Kidney epithelial cell (primary cell): ENCODE measurements around the gene VWF. TPM values are rescaled to one million over a fixed set of nuclear protein-coding genes. Genes with fewer than 3 reads are reported as not detected.

Experiments used
- DNase-seq: peaks from one replicate; pipeline ENCODE4 v3.0.0-alpha.2; 2010; ENCODE audit warnings: low read depth
- H3K27me3 ChIP-seq: 2 replicates; pipeline ENCODE4 v1.6.0; 2011; ENCODE audit warnings: low read length; ENCODE audit not compliant: control insufficient read depth, insufficient read depth
- H3K36me3 ChIP-seq: 2 replicates; pipeline ENCODE4 v1.5.1; 2011; ENCODE audit warnings: low read length; ENCODE audit not compliant: control insufficient read depth, insufficient read depth
- H3K4me3 ChIP-seq: 2 replicates; pipeline ENCODE4 v1.5.1; 2011; ENCODE audit warnings: low read depth, mild to moderate bottlenecking, control low read depth, low read length
- total RNA-seq: library from RNA; depleted of rRNA; stranded (reverse); fragments of >200 nt; gene quantifications from 2 replicates; pipeline ENCODE4 v1.2.3, GENCODE V29; 2015
- TF ChIP-seq, protein P1 (sequence below): IDR thresholded peaks from 2 replicates; pipeline ENCODE4 v1.5.1; 2011; ENCODE audit warnings: mild to moderate bottlenecking, moderate library complexity, low read length, control low read depth, inconsistent platforms; ENCODE audit not compliant: insufficient read depth, poor library complexity, severe bottlenecking

The VWF gene
- total RNA-seq, 1 donor from 2014 or later = 0.42 TPM

- no peak for DNase-seq
- TF ChIP-seq, protein P1, sequence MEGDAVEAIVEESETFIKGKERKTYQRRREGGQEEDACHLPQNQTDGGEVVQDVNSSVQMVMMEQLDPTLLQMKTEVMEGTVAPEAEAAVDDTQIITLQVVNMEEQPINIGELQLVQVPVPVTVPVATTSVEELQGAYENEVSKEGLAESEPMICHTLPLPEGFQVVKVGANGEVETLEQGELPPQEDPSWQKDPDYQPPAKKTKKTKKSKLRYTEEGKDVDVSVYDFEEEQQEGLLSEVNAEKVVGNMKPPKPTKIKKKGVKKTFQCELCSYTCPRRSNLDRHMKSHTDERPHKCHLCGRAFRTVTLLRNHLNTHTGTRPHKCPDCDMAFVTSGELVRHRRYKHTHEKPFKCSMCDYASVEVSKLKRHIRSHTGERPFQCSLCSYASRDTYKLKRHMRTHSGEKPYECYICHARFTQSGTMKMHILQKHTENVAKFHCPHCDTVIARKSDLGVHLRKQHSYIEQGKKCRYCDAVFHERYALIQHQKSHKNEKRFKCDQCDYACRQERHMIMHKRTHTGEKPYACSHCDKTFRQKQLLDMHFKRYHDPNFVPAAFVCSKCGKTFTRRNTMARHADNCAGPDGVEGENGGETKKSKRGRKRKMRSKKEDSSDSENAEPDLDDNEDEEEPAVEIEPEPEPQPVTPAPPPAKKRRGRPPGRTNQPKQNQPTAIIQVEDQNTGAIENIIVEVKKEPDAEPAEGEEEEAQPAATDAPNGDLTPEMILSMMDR = no peak
- Histone ChIP-seq H3K36me3 (no peaks in the 10 kb centered on the region), H3K27me3 (peaks cover 3% of the 10 kb centered on the region), H3K4me3 (no peak overlapping the region)
Measured at GRCh38 chr12:6052940-6053329, 71.5 kb downstream of the VWF start.

DNA sequence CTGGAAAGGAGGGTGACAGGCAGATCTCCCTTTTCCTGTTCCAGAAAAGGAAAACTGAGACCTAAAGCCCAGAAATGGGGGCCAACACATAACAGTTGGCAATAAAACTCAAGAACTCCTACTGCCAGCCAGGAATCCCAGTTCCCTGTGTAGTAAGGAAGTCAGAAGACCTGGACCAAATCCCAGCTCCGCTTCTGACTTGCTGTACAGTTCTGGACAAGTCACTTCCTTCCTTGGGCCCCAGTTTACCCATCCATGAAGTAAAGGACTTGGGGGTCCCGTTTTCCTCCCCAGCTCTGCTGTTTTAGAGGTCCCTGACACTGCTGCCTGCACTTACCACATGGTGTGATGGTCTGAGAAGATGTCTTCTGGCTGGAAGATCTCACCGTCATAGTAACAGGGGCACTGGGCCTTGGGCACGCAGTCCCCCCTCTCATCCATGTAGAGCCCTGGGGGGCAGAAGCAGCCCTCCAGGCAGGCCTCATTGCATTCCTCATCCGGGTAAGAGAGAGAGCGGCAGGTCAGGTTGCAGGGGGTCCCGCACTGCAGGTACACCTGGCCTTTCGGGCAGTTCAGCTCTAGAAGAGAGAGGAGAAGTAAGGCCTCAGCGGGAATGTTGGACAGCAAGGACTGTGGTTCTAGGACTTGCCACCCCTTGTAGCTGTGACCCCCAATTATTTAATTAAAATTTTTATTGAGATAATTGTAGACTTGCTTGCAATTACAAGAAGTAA is 72.1 kb downstream of the VWF start:
- DNase-seq = no peak
- TF ChIP-seq, protein P1 = no peak
- H3K36me3 ChIP-seq = no peaks in the 10 kb centered on the region
- peaks cover 3% of the 10 kb centered on the region for H3K27me3 ChIP-seq
- no peak overlapping the region for H3K4me3 ChIP-seq

- DNase-seq = no peak
- TF ChIP-seq, protein P1 = no peak
- Histone ChIP-seq H3K36me3 (no peaks in the 10 kb centered on the region), H3K4me3 (no peak overlapping the region), H3K27me3 (no peaks in the 10 kb centered on the region)
Measured at GRCh38 chr12:6049992-6050391, 74.5 kb downstream of the VWF start.

DNA sequence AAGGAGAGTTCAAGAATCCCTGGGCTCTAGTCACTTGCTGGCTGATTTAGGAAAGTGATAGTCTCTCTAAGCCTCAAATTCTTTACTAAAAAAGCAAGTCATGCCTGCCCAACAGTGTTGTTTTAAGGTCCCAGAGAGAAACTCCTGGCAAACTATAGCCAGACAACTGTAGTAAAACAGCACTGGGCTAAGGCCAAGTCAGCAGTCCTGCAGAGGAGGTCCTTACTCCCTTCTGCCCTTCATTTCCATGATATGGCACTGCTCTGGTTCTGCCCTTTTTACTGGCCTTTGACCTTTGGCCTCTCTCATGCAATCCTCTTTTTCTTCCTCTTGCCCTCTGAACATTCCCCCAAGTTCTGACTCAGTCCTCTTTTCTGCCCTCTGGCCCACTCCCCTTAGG is 74.9 kb downstream of the VWF start:
- TF ChIP-seq, protein P1 = no peak

DNA sequence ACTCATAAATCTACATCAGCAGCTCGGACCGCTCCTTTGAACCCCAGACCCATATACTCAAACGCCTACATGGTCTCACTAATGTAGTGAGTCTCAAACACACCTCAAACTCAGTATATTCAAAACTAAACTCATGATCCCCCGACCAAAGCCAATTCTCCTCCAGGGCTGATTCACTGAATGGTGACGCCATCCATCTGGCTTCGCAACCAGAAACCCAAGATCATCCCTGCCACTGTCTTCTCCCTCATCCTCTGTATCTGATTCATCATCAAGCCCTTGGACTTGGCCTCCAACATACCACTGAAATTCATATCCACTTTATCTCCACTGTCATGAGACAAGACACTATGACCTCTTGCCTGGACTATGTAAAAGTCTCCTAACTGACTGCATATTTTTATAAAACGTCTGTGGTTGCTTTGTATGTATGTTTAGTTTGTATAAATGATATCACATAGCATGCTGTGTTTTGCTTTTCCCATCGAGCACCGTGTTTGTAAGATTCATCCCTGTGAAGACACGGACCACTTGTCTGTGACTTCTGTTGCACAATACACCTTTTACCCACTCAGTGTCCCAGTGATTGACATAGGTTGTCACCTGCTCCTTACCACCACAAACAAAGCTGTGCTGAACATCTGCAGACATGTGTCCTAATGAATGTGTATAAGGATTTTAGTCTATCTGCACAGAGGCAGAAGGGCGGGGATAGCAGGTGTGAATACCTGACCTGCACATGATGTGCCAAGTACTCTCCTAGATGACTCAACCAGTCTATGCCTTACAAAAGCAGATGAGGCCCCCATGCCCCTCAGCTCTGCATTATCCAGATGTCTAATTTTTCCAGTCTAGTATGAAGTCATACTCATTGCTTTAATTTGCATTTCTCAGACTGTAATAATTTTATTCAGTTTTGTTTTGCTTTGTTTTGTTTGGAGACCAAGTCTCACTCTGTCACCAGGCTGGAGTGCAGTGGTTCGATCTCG is 76.9 kb downstream of the VWF start:
- Histone ChIP-seq H3K27me3 (no peaks in the 10 kb centered on the region), H3K4me3 (no peak overlapping the region), H3K36me3 (no peaks in the 10 kb centered on the region)
- no peak for DNase-seq
- TF ChIP-seq, protein P1 = no peak

More for the DNA sequence above, 74.9 kb downstream of the VWF start:
- Histone ChIP-seq H3K27me3 (no peaks in the 10 kb centered on the region), H3K36me3 (no peaks in the 10 kb centered on the region), H3K4me3 (no peak overlapping the region)
- no peak for DNase-seq
